Heart left ventricle (tissue), 13 donors: Measurements from ENCODE around the gene PARM1.

Experiments
- POLR2A ChIP-seq, 2 donors: fragments of 450-650 bp; IDR thresholded peaks; one replicate each; pipeline ENCODE4 v1.6.1; 2017; ENCODE audit warnings: antibody characterized with exemption in 2 of 2, mild to moderate bottlenecking in 2 of 2, moderate library complexity in 2 of 2
- TF ChIP-seq, protein P1 (sequence below), 12 donors: fragments of 200-600 bp; sonication (generic) in 4 of 12; IDR thresholded peaks; one replicate each; pipeline versions ENCODE4 v1.5.0 to v1.8.0; 2018 to 2022; ENCODE audit warnings: antibody characterized with exemption in 12 of 12, mild to moderate bottlenecking in 5 of 12
- donor health status: ischemic (EF 13 %, LVEDD 7.1; RV severe dilation, severe dysfunction).
- donor health status: DM: no; HTN: yes; CAD: no.
- donor health status: DM: no; HTN: no; CAD: no.
- donor health status: ischemic (EF 25% LVEDD 6.9; RV normal size, moderate dysfunction).
- donor health status: ischemic (EF 25% LVEDD 5.7; RV mildly dilated, moderate dysfunction).
- donor health status: ischemic (EF 35%, LVEDD 5.7; RV mildly dilated, moderate dysfunction).
- donor health status: nonischemic (EF 11% LVEDD 7.7; RV severe dilation, severe dysfunction).
- donor health status: DM: yes; HTN: yes; CAD: no.
- donor health status: PGD.
- donor health status: ischemic (EF 29% LVEDD 5.4; RV normal size, mild dysfunction).
- donor health status: nonischemic (EF 23%, LVEDD 6.1; RV moderate dilation, normal function).

DNA sequence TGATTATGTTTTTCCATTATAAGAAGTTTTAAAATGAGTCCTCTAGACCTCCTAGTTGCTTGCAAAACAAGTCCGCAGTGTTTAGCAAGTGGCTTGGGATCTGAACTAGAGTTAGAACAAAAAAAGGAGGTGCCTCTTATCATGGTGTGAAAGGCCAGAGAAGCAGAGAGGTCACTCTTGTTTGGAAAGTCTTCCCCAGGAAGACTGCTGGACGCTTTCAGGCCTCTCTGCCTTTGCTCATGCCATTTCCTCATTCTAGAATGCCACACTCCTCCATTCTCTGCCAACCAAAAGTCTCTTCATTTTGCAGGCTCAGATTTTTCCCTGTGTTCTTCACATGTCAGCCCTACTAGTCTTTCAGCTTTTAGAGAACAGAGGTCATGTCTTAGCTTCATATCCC lies 14.9 kb downstream of the PARM1 start:
- TF ChIP-seq, protein P1, sequence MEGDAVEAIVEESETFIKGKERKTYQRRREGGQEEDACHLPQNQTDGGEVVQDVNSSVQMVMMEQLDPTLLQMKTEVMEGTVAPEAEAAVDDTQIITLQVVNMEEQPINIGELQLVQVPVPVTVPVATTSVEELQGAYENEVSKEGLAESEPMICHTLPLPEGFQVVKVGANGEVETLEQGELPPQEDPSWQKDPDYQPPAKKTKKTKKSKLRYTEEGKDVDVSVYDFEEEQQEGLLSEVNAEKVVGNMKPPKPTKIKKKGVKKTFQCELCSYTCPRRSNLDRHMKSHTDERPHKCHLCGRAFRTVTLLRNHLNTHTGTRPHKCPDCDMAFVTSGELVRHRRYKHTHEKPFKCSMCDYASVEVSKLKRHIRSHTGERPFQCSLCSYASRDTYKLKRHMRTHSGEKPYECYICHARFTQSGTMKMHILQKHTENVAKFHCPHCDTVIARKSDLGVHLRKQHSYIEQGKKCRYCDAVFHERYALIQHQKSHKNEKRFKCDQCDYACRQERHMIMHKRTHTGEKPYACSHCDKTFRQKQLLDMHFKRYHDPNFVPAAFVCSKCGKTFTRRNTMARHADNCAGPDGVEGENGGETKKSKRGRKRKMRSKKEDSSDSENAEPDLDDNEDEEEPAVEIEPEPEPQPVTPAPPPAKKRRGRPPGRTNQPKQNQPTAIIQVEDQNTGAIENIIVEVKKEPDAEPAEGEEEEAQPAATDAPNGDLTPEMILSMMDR (IDR thresholded peaks at IDR 0.05): no peak
- TF ChIP-seq POLR2A (IDR thresholded peaks at IDR 0.05): no peak
